ENCODE data around the gene PJVK.
"Not testable (repeated sequence)": the region's sequence is repeated elsewhere in the genome, so short reads cannot be mapped to it uniquely, and the experiment has no call there.

Gene PJVK

GRCh38 chr2:178436662-178437061 is 14.5 kb upstream of the PJVK start:
- no peak for DNase-seq

- no peak for DNase-seq
Measured at GRCh38 chr2:178441426-178441825, 9.8 kb upstream of the PJVK start.

DNA sequence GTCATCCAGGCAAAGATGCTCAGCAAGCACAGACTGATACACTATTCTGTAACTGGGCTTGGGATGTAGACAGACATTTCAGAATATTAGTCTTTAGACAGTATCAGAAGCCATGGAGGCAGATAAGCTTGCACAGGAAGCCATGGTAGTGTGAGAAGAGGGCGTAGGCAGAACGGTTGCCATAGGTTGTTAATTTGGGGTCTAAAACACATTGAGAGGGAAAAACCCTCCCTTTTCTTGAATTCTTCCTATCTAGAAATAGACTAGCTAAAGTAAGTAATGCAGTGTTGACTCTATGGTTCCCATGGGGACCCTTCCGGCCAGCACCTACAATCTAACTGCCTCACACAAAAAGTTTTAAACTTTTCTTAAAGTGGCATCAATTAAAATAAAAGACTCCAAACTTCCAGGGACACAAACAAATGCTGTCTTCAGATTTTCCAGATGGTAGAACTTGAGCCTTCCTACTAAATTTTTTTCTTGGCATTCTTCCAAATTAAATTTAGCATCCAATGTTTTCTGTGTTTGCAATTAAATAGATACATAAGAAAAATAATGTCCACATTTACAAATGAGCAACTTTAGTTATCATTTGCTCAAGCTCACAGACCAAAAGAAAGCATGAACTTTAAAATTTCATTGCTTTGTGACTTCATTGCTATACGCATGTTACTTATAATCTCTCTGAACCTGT is 2.1 kb upstream of the PJVK start:
- no peak for DNase-seq

GRCh38 chr2:178449700-178450523 is 1.3 kb upstream of the PJVK start:
- no peak for DNase-seq

DNA sequence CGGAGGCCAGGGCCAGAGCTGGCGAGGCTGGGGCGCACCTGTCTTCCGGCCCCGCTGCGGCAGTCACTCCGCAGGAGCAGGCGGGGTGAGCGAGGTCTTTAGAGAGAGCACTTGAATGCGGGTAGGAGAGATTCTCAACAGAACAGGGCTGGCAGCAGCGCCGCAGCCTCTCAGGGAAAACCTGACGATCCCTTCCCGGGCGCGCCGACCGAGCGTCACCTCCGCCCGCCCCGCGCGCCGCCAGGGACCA is 729 bp upstream of the PJVK start:
- peak; percentile 97 for DNase-seq

- DNase-seq = no peak
Measured at GRCh38 chr2:178452334-178452733, 1.2 kb downstream of the PJVK start.

- no peak for DNase-seq
Measured at GRCh38 chr2:178452870-178453269, 1.7 kb downstream of the PJVK start.

GRCh38 chr2:178455947-178456346 is 4.8 kb downstream of the PJVK start:
- no peak for DNase-seq

DNA sequence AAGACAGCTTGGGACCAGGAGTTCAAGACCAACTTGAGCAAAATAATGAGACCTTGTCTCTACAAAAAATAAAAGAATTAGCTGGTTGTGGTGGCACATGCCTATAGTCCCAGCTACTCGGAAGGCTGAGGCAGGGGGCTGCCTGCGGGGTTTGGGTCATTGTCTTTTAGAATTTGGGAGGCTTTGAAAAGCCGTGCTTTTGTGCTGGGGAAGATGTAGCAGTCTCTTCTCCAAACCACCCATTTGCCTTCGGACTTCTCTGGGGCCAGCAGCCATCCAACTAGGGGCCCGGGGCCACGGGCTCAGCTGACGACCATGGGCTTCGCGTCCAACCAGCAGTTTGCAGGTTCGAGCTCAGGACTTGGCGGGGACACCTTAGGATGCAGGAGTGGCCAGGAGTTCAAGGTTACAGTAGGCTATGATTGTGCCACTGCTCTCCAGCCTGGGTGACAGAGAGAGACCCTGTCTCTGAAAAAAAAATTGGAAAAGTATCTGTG is 6.3 kb downstream of the PJVK start:
- no peak for DNase-seq

- no peak for DNase-seq
Measured at GRCh38 chr2:178469219-178469849, 18.2 kb downstream of the PJVK start.

GRCh38 chr2:178471313-178471712 is 20.1 kb downstream of the PJVK start:
- DNase-seq = not testable (repeated sequence)

- DNase-seq = no peak
Measured at GRCh38 chr2:178473373-178473772, 22.2 kb downstream of the PJVK start.

DNA sequence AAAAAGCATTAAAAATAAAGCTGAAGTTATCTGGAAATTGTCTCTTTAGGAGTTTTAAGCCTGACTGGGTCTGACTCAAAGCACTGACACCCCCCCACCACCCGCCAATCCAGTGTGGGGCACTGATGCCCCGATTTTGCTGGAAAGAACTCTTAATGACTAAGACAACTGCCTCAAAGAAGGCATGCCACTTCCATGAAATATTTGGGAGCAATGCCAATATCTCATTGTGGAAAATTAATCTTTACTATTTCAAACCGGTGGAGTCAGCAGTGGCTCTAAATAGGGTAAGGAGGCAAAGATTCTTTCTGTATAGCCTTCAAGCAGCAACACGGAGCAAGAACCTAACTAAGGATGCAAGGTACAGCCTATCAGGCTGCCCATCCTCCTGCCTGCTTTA is 22.8 kb downstream of the PJVK start:
- DNase-seq = no peak

DNA sequence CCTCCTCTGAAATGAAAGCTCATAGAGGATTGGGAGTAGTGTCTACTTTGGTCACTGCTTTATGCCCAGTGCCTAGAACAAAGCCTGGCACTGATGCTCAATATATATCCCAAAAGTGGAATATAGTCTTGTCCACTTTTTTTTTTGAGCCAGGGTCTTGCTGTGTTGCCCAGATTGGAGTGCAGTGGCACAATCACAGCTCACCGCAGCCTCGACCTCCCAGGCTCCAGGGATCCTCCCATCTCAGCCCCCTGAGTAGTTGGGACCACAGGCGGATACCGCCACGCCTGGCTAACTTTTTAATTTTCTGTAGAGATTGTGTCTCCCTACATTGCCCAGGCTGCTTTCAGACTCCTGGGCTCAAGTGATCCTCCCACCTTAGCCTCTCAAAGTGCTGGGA is 23.4 kb downstream of the PJVK start:
- no peak for DNase-seq

- no peak for DNase-seq
Measured at GRCh38 chr2:178476477-178476876, 25.3 kb downstream of the PJVK start.

GRCh38 chr2:178477443-178478129 is 26.4 kb downstream of the PJVK start:
- DNase-seq = no peak

DNA sequence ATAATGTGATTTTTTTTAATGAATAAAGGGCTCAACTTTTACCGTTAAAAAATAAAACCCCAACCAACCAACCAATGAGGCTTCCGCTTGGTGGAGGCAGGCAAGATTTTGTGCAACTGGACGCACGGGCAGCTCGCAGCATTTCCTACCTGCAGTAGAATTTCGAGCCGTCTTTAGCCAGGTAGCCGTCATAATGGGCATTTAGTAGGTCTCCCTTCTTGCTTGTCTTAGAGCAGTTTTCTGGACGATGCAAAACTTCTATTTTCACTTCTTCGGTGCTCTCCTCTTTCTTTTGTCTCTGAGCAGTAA is 26.9 kb downstream of the PJVK start:
- no peak for DNase-seq

GRCh38 chr2:178478439-178479274 is 27.5 kb downstream of the PJVK start, which contains the start of gene FKBP7:
TSS of gene FKBP7 (minus strand) at chr2:178478600. CDS start at chr2:178478499, 101 bp downstream.
- DNase-seq = peak; percentile 90

DNA sequence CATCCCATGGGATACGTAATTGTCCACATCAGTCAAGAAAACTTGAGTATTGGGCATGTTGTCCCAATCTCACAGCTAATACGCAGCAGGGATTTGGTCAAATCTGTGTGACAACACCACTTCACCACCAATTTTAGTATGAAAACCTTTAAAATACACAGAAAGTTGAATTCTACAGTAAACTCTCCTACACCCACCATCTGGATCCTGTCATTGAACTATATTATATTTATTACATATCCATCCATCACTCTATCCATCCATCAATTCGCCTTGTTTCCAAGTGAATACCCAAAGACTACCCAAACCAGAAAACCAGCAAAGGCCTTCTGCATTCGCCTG is 28.1 kb downstream of the PJVK start:
- no peak for DNase-seq

DNA sequence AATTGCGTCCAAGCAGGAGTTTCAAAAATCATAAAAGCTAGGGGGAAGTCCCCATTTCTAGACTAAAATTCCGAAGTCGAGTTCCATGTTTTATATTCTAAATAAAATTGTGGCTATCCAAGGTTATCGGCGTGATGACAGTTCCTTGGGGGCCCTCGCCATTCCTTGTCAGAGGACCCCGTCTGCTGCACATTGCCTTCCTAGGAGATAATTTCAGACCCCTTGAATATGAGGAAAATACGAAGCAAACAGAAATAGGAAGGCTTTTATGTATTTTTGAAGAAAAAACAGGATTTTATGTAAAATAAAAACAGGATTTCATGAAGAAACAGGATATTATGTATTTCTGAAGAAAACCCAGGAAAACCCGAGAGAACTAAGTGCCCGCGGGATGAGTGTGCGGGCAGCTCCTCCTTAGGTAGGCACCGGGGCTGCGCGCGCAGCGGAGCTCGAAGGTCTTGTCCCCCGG is 28.6 kb downstream of the PJVK start:
- DNase-seq = no peak

DNA sequence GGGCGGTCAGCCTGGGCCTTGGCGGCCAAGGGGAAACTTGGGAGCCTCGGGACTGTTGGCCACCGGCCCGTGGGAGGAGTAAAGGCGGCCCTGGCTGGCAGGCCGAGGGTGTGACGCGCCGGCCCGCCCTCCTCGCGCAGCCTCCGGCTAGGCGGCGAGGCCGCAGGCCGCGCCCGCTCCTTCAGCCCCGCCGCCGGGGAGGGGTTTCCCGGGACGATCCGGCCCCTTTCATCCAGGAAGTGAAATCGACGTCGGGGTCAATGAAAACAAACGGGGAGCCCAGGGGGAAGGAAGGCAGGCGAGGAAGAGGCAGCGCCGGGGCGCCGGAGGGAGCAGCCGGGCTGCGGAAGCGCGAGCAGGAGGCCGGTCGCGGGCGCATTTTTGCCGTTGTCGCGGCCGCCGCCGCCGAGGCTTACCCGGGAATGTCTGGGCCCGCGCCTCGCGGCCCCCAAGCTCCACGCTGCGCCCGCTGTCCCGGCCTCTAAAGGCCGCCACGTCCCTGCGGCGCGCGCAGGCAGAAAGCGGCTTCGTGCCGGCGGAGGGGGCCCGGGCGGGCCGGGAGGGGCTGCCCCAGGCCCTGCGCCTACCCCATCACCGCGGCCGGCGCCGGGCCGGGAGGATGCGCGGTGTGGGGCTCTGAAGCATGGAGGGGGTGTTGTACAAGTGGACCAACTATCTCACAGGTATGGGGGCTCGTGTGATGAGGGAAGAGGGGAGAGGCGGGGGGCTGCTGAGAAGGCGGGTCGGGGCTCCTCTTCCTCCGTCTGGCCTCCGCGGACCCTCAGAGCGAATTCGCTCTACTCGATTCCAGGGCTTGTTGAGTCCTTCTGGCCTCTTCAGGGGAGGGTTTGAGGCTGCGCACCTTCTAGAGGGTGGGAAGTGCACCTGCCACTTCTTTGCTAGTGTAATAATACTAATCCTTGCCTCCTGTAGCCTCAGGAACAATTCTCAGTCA is 29.3 kb downstream of the PJVK start, which contains the start of gene PLEKHA3:
PLEKHA3 (plus strand) TSS at position 231 of the 955 bp plus-strand sequence; CDS start at position 644, 413 bp downstream.
- peak; percentile 99 for DNase-seq
